H1 (cell line): ENCODE measurements around the gene ANKUB1. TPM values are rescaled to one million over a fixed set of nuclear protein-coding genes. Genes with fewer than 3 reads are reported as not detected.

Experiments
- CTCF ChIA-PET: fragments of 300-600 bp; sonication (Branson Sonifier 250); formaldehyde crosslinking; loops from one replicate; lab custom pipeline; 2021; ENCODE audit not compliant: partially characterized antibody; lab: Charles Lee
- POLR2A ChIA-PET: fragments of 300-600 bp; sonication (Branson Sonifier 250); formaldehyde crosslinking; loops from one replicate; lab custom pipeline; 2021; ENCODE audit warnings: inconsistent platforms; ENCODE audit not compliant: partially characterized antibody; lab: Charles Lee
- DNase-seq, 2 experiments: peaks; one replicate each; pipeline versions ENCODE4 v3.0.0 to v3.0.0-alpha.2; 2010 to 2022; ENCODE audit warnings: low spot score in 2 of 2, low read depth in 1 of 2, mixed read lengths in 1 of 2
- FAIRE-seq: peaks from 2 replicates; lab custom pipeline; 2011; peaks lifted over from hg19 to GRCh38; lab: Jason Lieb, UNC
- H2AFZ ChIP-seq: 2 replicates; pipeline ENCODE4 v1.8.1; 2012; ENCODE audit warnings: low read length, inconsistent platforms
- H2AK5ac ChIP-seq: 2 replicates; pipeline ENCODE4 v1.6.1; 2013; ENCODE audit warnings: low read depth, low read length
- H2BK120ac ChIP-seq: replicated peaks from 2 replicates; pipeline ENCODE3; 2013; ENCODE audit warnings: low read depth, low read length, inconsistent platforms
- H2BK12ac ChIP-seq: 2 replicates; pipeline ENCODE4 v1.6.1; 2013; ENCODE audit warnings: low read depth, low read length
- H2BK15ac ChIP-seq: 2 replicates; pipeline ENCODE4 v1.6.1; 2013; ENCODE audit warnings: low read length
- H2BK20ac ChIP-seq: 2 replicates; pipeline ENCODE4 v1.6.1; 2013; ENCODE audit warnings: low read length
- H2BK5ac ChIP-seq: 2 replicates; pipeline ENCODE4 v1.6.1; 2013; ENCODE audit warnings: low read depth, low read length
- H3K14ac ChIP-seq: 2 replicates; pipeline ENCODE4 v1.6.1; 2013; ENCODE audit warnings: inconsistent platforms; ENCODE audit not compliant: insufficient read length
- H3K18ac ChIP-seq: 2 replicates; pipeline ENCODE4 v1.6.1; 2013; ENCODE audit warnings: low read length; ENCODE audit errors: extremely low read depth
- H3K23ac ChIP-seq: 2 replicates; pipeline ENCODE4 v1.6.1; 2013; ENCODE audit warnings: inconsistent platforms; ENCODE audit not compliant: insufficient read length
- H3K23me2 ChIP-seq: 2 replicates; pipeline ENCODE4 v1.6.1; 2013; ENCODE audit warnings: low read depth, low read length
- H3K27ac ChIP-seq: 2 replicates; pipeline ENCODE4 v1.6.1; 2011; ENCODE audit warnings: low read depth, low read length, inconsistent platforms
- H3K27me3 ChIP-seq, 4 experiments: replicated peaks in 1 of 4; 1 replicate in 1 of 4; 2 replicates in 3 of 4; pipeline versions ENCODE4 v1.6.1 to v1.8.1; 2011 to 2013; ENCODE audit warnings: low read length in 3 of 4, mild to moderate bottlenecking in 3 of 4, inconsistent platforms in 2 of 4, mixed read lengths in 2 of 4, moderate library complexity in 1 of 4; ENCODE audit not compliant: control insufficient read depth in 3 of 4, insufficient read depth in 3 of 4; ENCODE audit errors: extremely low read depth in 1 of 4
- H3K36me3 ChIP-seq, 4 experiments: 2 replicates each; pipeline versions ENCODE4 v1.6.1 to v1.8.1; 2011 to 2013; ENCODE audit warnings: mild to moderate bottlenecking in 4 of 4, low read length in 3 of 4, moderate library complexity in 2 of 4, control low read depth in 1 of 4, inconsistent platforms in 1 of 4; ENCODE audit not compliant: insufficient read depth in 4 of 4, control insufficient read depth in 2 of 4
- H3K4ac ChIP-seq: replicated peaks from 2 replicates; pipeline ENCODE3; 2013; ENCODE audit warnings: low read length, low read depth, mixed read lengths, inconsistent platforms; ENCODE audit not compliant: insufficient read length
- H3K4me1 ChIP-seq, 4 experiments: replicated peaks in 1 of 4; 1 replicate in 1 of 4; 2 replicates in 3 of 4; pipeline versions ENCODE4 v1.6.1 to v1.8.1; 2011 to 2013; ENCODE audit warnings: low read length in 3 of 4, inconsistent platforms in 2 of 4, mixed read lengths in 1 of 4; ENCODE audit not compliant: insufficient read depth in 4 of 4, control insufficient read depth in 3 of 4
- H3K4me2 ChIP-seq, 2 experiments: 2 replicates each; pipeline versions ENCODE4 v1.6.1 to v1.8.1; 2011 to 2013; ENCODE audit warnings: low read depth in 2 of 2, low read length in 2 of 2, control low read depth in 1 of 2, inconsistent platforms in 1 of 2, mild to moderate bottlenecking in 1 of 2; ENCODE audit not compliant: insufficient read depth in 1 of 2
- H3K4me3 ChIP-seq, 4 experiments: fragments of 200-600, 300-600 bp in 1 of 4; sonication (generic), shearing (Covaris generic), sonication (Bioruptor Twin) in 1 of 4; 2 replicates each; pipeline versions ENCODE4 v1.5.1 to v1.8.1; 2011 to 2016; ENCODE audit warnings: low read length in 4 of 4, low read depth in 3 of 4, control low read depth in 2 of 4, inconsistent platforms in 2 of 4, mild to moderate bottlenecking in 2 of 4, mixed read lengths in 1 of 4, moderate library complexity in 1 of 4; ENCODE audit not compliant: insufficient read depth in 2 of 4; ENCODE audit errors: extremely low read depth in 1 of 4
- H3K56ac ChIP-seq: replicated peaks from 2 replicates; pipeline ENCODE3; 2013; ENCODE audit warnings: low read depth, mild to moderate bottlenecking, mixed read lengths, low read length, inconsistent platforms; ENCODE audit not compliant: insufficient read length
- H3K79me1 ChIP-seq: 2 replicates; pipeline ENCODE4 v1.6.1; 2013; ENCODE audit warnings: low read depth, low read length, control low read depth
- H3K79me2 ChIP-seq, 2 experiments: 2 replicates each; pipeline versions ENCODE4 v1.6.1 to v1.8.1; 2012 to 2013; ENCODE audit warnings: low read length in 2 of 2, mild to moderate bottlenecking in 2 of 2, inconsistent platforms in 1 of 2; ENCODE audit not compliant: insufficient read depth in 2 of 2, control insufficient read depth in 1 of 2
- H3K9ac ChIP-seq, 4 experiments: replicated peaks in 1 of 4; 1 replicate in 1 of 4; 2 replicates in 3 of 4; pipeline versions ENCODE4 v1.6.1 to v1.8.1; 2011 to 2013; ENCODE audit warnings: low read depth in 3 of 4, low read length in 3 of 4, control low read depth in 2 of 4, mild to moderate bottlenecking in 2 of 4, moderate library complexity in 2 of 4, inconsistent platforms in 1 of 4; ENCODE audit errors: extremely low read depth in 1 of 4
- H3K9me3 ChIP-seq, 2 experiments: 2 replicates each; pipeline versions ENCODE4 v1.6.1 to v1.8.1; 2012 to 2013; ENCODE audit warnings: mild to moderate bottlenecking in 2 of 2, moderate library complexity in 2 of 2, control low read depth in 1 of 2, inconsistent platforms in 1 of 2, low read depth in 1 of 2, low read length in 1 of 2, mixed read lengths in 1 of 2; ENCODE audit not compliant: insufficient read depth in 2 of 2
- H4K20me1 ChIP-seq, 2 experiments: replicated peaks in 1 of 2; 2 replicates each; pipeline versions ENCODE3 to v1.8.1; 2011 to 2013; ENCODE audit warnings: inconsistent platforms in 2 of 2, low read length in 2 of 2, mild to moderate bottlenecking in 1 of 2; ENCODE audit not compliant: insufficient read depth in 2 of 2, control insufficient read depth in 1 of 2
- H4K5ac ChIP-seq: 2 replicates; pipeline ENCODE4 v1.6.1; 2013; ENCODE audit warnings: low read length, low read depth, mixed read lengths, inconsistent platforms; ENCODE audit not compliant: insufficient read length
- H4K8ac ChIP-seq: 2 replicates; pipeline ENCODE4 v1.8.0; 2013; ENCODE audit warnings: mild to moderate bottlenecking, moderate library complexity, low read length, inconsistent platforms; ENCODE audit not compliant: insufficient read depth; ENCODE audit errors: extremely low read depth
- H4K91ac ChIP-seq: replicated peaks from 2 replicates; pipeline ENCODE3; 2013; ENCODE audit warnings: low read length, mixed read lengths, inconsistent platforms; ENCODE audit not compliant: insufficient read length
- BRCA1 ChIP-seq: IDR thresholded peaks from 2 replicates; pipeline ENCODE4 v1.6.1; 2012; ENCODE audit warnings: low read depth, low read length, improper control_type of control experiment
- CBX8 ChIP-seq: fragments of 300-800, 300-1000 bp; sonication (generic); IDR thresholded peaks from 2 replicates; pipeline ENCODE4 v1.7.1; 2016; ENCODE audit warnings: low read depth, low read length, borderline replicate concordance
- CEBPB ChIP-seq: IDR thresholded peaks from 2 replicates; pipeline ENCODE4 v1.6.1; 2012; ENCODE audit warnings: low read depth, low read length
- KDM1A ChIP-seq: fragments of 200-600, 300-600 bp; sonication (generic); IDR thresholded peaks from 2 replicates; pipeline ENCODE4 v1.7.1; 2016; ENCODE audit warnings: mild to moderate bottlenecking, low read length, borderline replicate concordance
- NANOG ChIP-seq: IDR thresholded peaks from 2 replicates; pipeline ENCODE4 v1.6.1; 2011; ENCODE audit warnings: low read length, low read depth, mild to moderate bottlenecking, inconsistent platforms; ENCODE audit not compliant: insufficient read depth, poor library complexity, severe bottlenecking
- NRF1 ChIP-seq: IDR thresholded peaks from 2 replicates; pipeline ENCODE4 v1.6.1; 2011; ENCODE audit warnings: mild to moderate bottlenecking, low read depth, low read length, improper control_type of control experiment
- RFX5 ChIP-seq: IDR thresholded peaks from 2 replicates; pipeline ENCODE4 v1.6.1; 2011; ENCODE audit warnings: low read depth, low read length, improper control_type of control experiment, borderline replicate concordance
- SAP30 ChIP-seq: fragments of 300-600 bp; sonication (generic); IDR thresholded peaks from 2 replicates; pipeline ENCODE4 v1.7.1; 2012; ENCODE audit warnings: low read length, moderate library complexity, mild to moderate bottlenecking, inconsistent platforms; ENCODE audit not compliant: insufficient read depth, insufficient replicate concordance
- SIRT6 ChIP-seq: IDR thresholded peaks from one replicate; pipeline ENCODE4 v1.7.1; 2012; ENCODE audit warnings: low read length, inconsistent platforms
- SP1 ChIP-seq: IDR thresholded peaks from 2 replicates; pipeline ENCODE4 v1.6.1; 2011; ENCODE audit warnings: low read depth, low read length
- SP4 ChIP-seq: IDR thresholded peaks from 2 replicates; pipeline ENCODE4 v1.6.1; 2012; ENCODE audit warnings: low read length, inconsistent platforms
- SRF ChIP-seq: IDR thresholded peaks from 2 replicates; pipeline ENCODE4 v1.6.1; 2011; ENCODE audit warnings: mild to moderate bottlenecking, low read depth, low read length, moderate library complexity
- SUZ12 ChIP-seq: fragments of 200-600 bp; sonication (generic); IDR thresholded peaks from 2 replicates; pipeline ENCODE4 v1.6.1; 2012; ENCODE audit warnings: mild to moderate bottlenecking, inconsistent platforms, low read length, moderate library complexity, mixed read lengths
- TAF7 ChIP-seq: optimal IDR thresholded peaks from 2 replicates; pipeline ENCODE3; 2011; ENCODE audit warnings: low read depth, mild to moderate bottlenecking, inconsistent platforms, low read length, moderate library complexity, borderline replicate concordance
- TCF12 ChIP-seq: IDR thresholded peaks from 2 replicates; pipeline ENCODE4 v1.6.1; 2011; ENCODE audit warnings: low read depth, mild to moderate bottlenecking, low read length
- WGBS, 2 experiments: shearing (Covaris generic) in 1 of 2; methylation state at CpG; one replicate each; pipeline versions ENCODE4 v1.1.6 to v1.1.7; 2013 to 2015; ENCODE audit warnings: low lambda C conversion rate in 2 of 2, mixed read lengths in 2 of 2, inconsistent platforms in 1 of 2, low coverage in 1 of 2, missing lambda C conversion rate in 1 of 2; ENCODE audit not compliant: insufficient replicate concordance in 2 of 2, insufficient coverage in 1 of 2, insufficient read length in 1 of 2; ENCODE audit errors: extremely low coverage in 1 of 2, missing lambda C conversion rate in 1 of 2; 5-methylcytosine and 5-hydroxymethylcytosine counted together
- polyA plus RNA-seq, 7 experiments: library from polyadenylated mRNA; depleted of rRNA in 3 of 7; stranded (reverse) in 5 of 7; unstranded in 2 of 7; fragments of >200 nt in 5 of 7; fragments of 200-250 nt in 2 of 7; gene quantifications; 1 replicate in 5 of 7; 2 replicates in 1 of 7; 4 replicates in 1 of 7; pipeline versions ENCODE4 v1.2.1 to v1.2.3, GENCODE V29; 2011 to 2013; ENCODE audit warnings: missing spikeins in 2 of 7, mixed read lengths in 2 of 7
- total RNA-seq: library from RNA; stranded (reverse); fragmentation: NEBNext Ultra II Directional; extraction: Animal tissue kit (Norgen Biotek cat#: 25700); gene quantifications from 2 replicates; pipeline ENCODE4 v1.2.1, GENCODE V29; 2021

The ANKUB1 gene
- total and polyA plus RNA-seq, 2 of the 8 experiments (the other 6 are each of a cell fraction or from before 2014, with no cell fraction given), result not detected

- ChIA-PET POLR2A (no interaction called here), CTCF (interaction anchor here (1.3 to 1.7 kb wide), 2 partner anchors 12 to 18 kb away, joined by 3 to 6 read pairs; no protein-coding TSS in a partner anchor)
- Histone ChIP-seq H2AK5ac (no peak overlapping the region), H3K4me1 (no peaks in the 10 kb centered on the region), H2AFZ (no peak overlapping the region), H3K14ac (no peak overlapping the region), H3K56ac (no peak overlapping the region), H3K27ac (no peak overlapping the region), H3K27me3 (no peaks in the 10 kb centered on the region), H2BK20ac (no peak overlapping the region), H4K5ac (no peak overlapping the region), H3K9me3 (no peaks in the 10 kb centered on the region), H2BK15ac (no peak overlapping the region), H3K23me2 (no peaks in the 10 kb centered on the region), H4K8ac (no peak overlapping the region), H4K20me1 (no peaks in the 10 kb centered on the region), H2BK120ac (no peak overlapping the region), H3K36me3 (no peaks in the 10 kb centered on the region), H3K79me2 (no peaks in the 10 kb centered on the region), H3K23ac (no peak overlapping the region), H3K4ac (no peak overlapping the region), H2BK12ac (no peak overlapping the region), H3K4me3 (no peak overlapping the region), H3K79me1 (no peaks in the 10 kb centered on the region), H3K4me2 (no peak overlapping the region), H3K9ac (no peak overlapping the region), H2BK5ac (no peak overlapping the region), H4K91ac (no peak overlapping the region), H3K18ac (no peak overlapping the region)
- FAIRE-seq (no peak), DNase-seq (no peak)
- 82% methylated on average over 2 of the region's 2 CpGs; no CpG with 5 or more reads in 1 of the 2 experiments for WGBS, 2 experiments
- TF ChIP-seq SIRT6 (no peak), NANOG (no peak), SP4 (no peak), TCF12 (no peak), SAP30 (no peak), SP1 (no peak), SRF (no peak), KDM1A (no peak), BRCA1 (no peak), CEBPB (no peak), CBX8 (no peak), RFX5 (no peak), TAF7 (no peak), NRF1 (no peak), SUZ12 (no peak)
Observed at GRCh38 chr3:149790268-149790667, 2.1 kb downstream of the ANKUB1 start.
